Peyer's patch (tissue), 4 donors: ENCODE results near the gene C9orf72. TPM values are rescaled to one million over a fixed set of nuclear protein-coding genes. Genes with fewer than 3 reads are reported as not detected.

Experiments
- DNase-seq, 3 donors: peaks; one replicate each; pipeline ENCODE4 v3.0.0-alpha.2; 2017 to 2019
- H3K27ac ChIP-seq, 4 donors: fragments of 200-600 bp; sonication (generic); one replicate each; pipeline ENCODE4 v1.5.1; 2016 to 2019
- H3K27me3 ChIP-seq, 2 donors: fragments of 200-600 bp; sonication (generic); one replicate each; pipeline ENCODE4 v1.5.1; 2019
- H3K36me3 ChIP-seq, 3 donors: fragments of 200-600 bp; sonication (generic); one replicate each; pipeline ENCODE4 v1.5.1; 2016 to 2019
- H3K4me1 ChIP-seq, 4 donors: fragments of 200-600 bp; sonication (generic); one replicate each; pipeline ENCODE4 v1.5.1; 2016 to 2019
- H3K4me3 ChIP-seq, 4 donors: fragments of 200-600 bp; sonication (generic); 1 replicate in 3 of 4; 2 replicates in 1 of 4; pipeline ENCODE4 v1.5.1; 2016 to 2019; ENCODE audit warnings: mild to moderate bottlenecking in 1 of 4
- H3K9me3 ChIP-seq, 4 donors: fragments of 200-600 bp; sonication (generic); one replicate each; pipeline ENCODE4 v1.5.1; 2016 to 2019; ENCODE audit warnings: mild to moderate bottlenecking in 1 of 4
- CTCF ChIP-seq, 6 experiments: fragments of 450-650 bp in 4 of 6; fragments of 200-600 bp in 2 of 6; sonication (generic) in 1 of 6; IDR thresholded peaks; one replicate each; pipeline ENCODE4 v1.5.1; 2017 to 2019; ENCODE audit warnings: antibody characterized with exemption in 6 of 6, mild to moderate bottlenecking in 3 of 6, moderate library complexity in 1 of 6
- POLR2A ChIP-seq, 2 donors: fragments of 450-650 bp; IDR thresholded peaks; one replicate each; pipeline ENCODE4 v1.5.1; 2017; ENCODE audit warnings: antibody characterized with exemption in 2 of 2, mild to moderate bottlenecking in 2 of 2, moderate library complexity in 2 of 2
- total RNA-seq, 4 donors: library from RNA; depleted of rRNA; stranded (reverse); fragments of >200 nt; gene quantifications; one replicate each; pipeline ENCODE4 v1.1.0, GENCODE V29; 2016

The C9orf72 gene
- total RNA-seq, 4 donors from 2014 or later, result 13.1 to 30.5 (median 15.1) TPM

- DNase-seq, result no peak
- Histone ChIP-seq H3K27me3 (no peaks in the 10 kb centered on the region), H3K36me3 (no peaks in the 10 kb centered on the region), H3K9me3 (no peaks in the 10 kb centered on the region), H3K4me3 (no peak overlapping the region), H3K4me1 (no peaks in the 10 kb centered on the region), H3K27ac (no peak overlapping the region)
- TF ChIP-seq POLR2A (IDR thresholded peaks at IDR 0.05), result no peak
- TF ChIP-seq CTCF (IDR thresholded peaks at IDR 0.05), result no peak
Measured at GRCh38 chr9:27520986-27521385, 52.3 kb downstream of the C9orf72 start.

- Histone ChIP-seq H3K9me3 (no peaks in the 10 kb centered on the region), H3K27ac (no peak overlapping the region), H3K36me3 (no peaks in the 10 kb centered on the region), H3K4me3 (no peak overlapping the region), H3K27me3 (no peaks in the 10 kb centered on the region), H3K4me1 (no peaks in the 10 kb centered on the region)
- TF ChIP-seq CTCF (IDR thresholded peaks at IDR 0.05), result no peak
- no peak for TF ChIP-seq POLR2A (IDR thresholded peaks at IDR 0.05)
- DNase-seq, result no peak
Measured at GRCh38 chr9:27519466-27520465, 53.5 kb downstream of the C9orf72 start.

GRCh38 chr9:27518809-27519208 is 54.5 kb downstream of the C9orf72 start:
- no peak for DNase-seq
- TF ChIP-seq CTCF (IDR thresholded peaks at IDR 0.05), result no peak
- no peak for TF ChIP-seq POLR2A (IDR thresholded peaks at IDR 0.05)
- no peaks in the 10 kb centered on the region for H3K36me3 ChIP-seq
- H3K27ac ChIP-seq, result no peak overlapping the region
- H3K4me3 ChIP-seq, result no peak overlapping the region
- no peaks in the 10 kb centered on the region for H3K4me1 ChIP-seq
- no peaks in the 10 kb centered on the region for H3K9me3 ChIP-seq
- no peaks in the 10 kb centered on the region for H3K27me3 ChIP-seq

GRCh38 chr9:27518006-27518405 is 55.3 kb downstream of the C9orf72 start:
- H3K4me1 ChIP-seq, result no peaks in the 10 kb centered on the region
- DNase-seq, result no peak
- TF ChIP-seq POLR2A (IDR thresholded peaks at IDR 0.05) (no peak), CTCF (IDR thresholded peaks at IDR 0.05) (no peak)
- no peaks in the 10 kb centered on the region for H3K36me3 ChIP-seq
- H3K27me3 ChIP-seq, result no peaks in the 10 kb centered on the region
- H3K9me3 ChIP-seq, result no peaks in the 10 kb centered on the region
- H3K4me3 ChIP-seq, result no peak overlapping the region
- H3K27ac ChIP-seq, result no peak overlapping the region

- no peaks in the 10 kb centered on the region for H3K4me1 ChIP-seq
- H3K27me3 ChIP-seq, result no peaks in the 10 kb centered on the region
- no peak overlapping the region for H3K27ac ChIP-seq
- no peak overlapping the region for H3K4me3 ChIP-seq
- H3K36me3 ChIP-seq, result no peaks in the 10 kb centered on the region
- no peaks in the 10 kb centered on the region for H3K9me3 ChIP-seq
- DNase-seq, result no peak
- TF ChIP-seq POLR2A (IDR thresholded peaks at IDR 0.05) (no peak), CTCF (IDR thresholded peaks at IDR 0.05) (no peak)
Measured at GRCh38 chr9:27514551-27514950, 58.7 kb downstream of the C9orf72 start.
